Subcutaneous abdominal adipose tissue (tissue), 5 donors: Measurements from ENCODE around the gene MRPL27.

Experiments used
- H3K27ac ChIP-seq: one replicate; pipeline ENCODE4 v1.7.0; 2013; ENCODE audit warnings: low read depth, mild to moderate bottlenecking, inconsistent platforms, low read length, moderate library complexity
- H3K27me3 ChIP-seq, 5 donors: one replicate each; pipeline ENCODE4 v1.7.0; 2013; ENCODE audit warnings: low read length in 5 of 5, inconsistent platforms in 1 of 5; ENCODE audit not compliant: control insufficient read depth in 5 of 5, insufficient read depth in 4 of 5
- H3K36me3 ChIP-seq, 5 donors: one replicate each; pipeline ENCODE4 v1.7.0; 2013; ENCODE audit warnings: low read length in 5 of 5; ENCODE audit not compliant: control insufficient read depth in 5 of 5, insufficient read depth in 5 of 5
- H3K4me1 ChIP-seq, 5 donors: one replicate each; pipeline ENCODE4 v1.7.0; 2013; ENCODE audit warnings: low read length in 5 of 5, mild to moderate bottlenecking in 3 of 5, moderate library complexity in 1 of 5; ENCODE audit not compliant: control insufficient read depth in 5 of 5, insufficient read depth in 5 of 5
- H3K4me3 ChIP-seq, 5 donors: one replicate each; pipeline ENCODE4 v1.7.0; 2013; ENCODE audit warnings: low read length in 5 of 5, low read depth in 1 of 5
- H3K9ac ChIP-seq, 5 donors: one replicate each; pipeline ENCODE4 v1.7.0; 2013; ENCODE audit warnings: low read length in 5 of 5, mild to moderate bottlenecking in 4 of 5, moderate library complexity in 3 of 5
- H3K9me3 ChIP-seq, 5 donors: one replicate each; pipeline ENCODE4 v1.7.0; 2013; ENCODE audit warnings: low read length in 5 of 5; ENCODE audit not compliant: control insufficient read depth in 5 of 5
- donor health status: healthy.
- donor health status: healthy.
- donor health status: healthy.
- donor health status: healthy.
- donor health status: healthy.

MRPL27 gene

GRCh38 chr17:50373705-50374104, 721 bp upstream of the MRPL27 start:
- H3K36me3 ChIP-seq: peaks cover 7 to 19% (median 18%) of the 10 kb centered on the region in 5 donors
- no peak overlapping the region for H3K4me3 ChIP-seq
- no peak overlapping the region for H3K9ac ChIP-seq
- no peaks in the 10 kb centered on the region for H3K9me3 ChIP-seq
- H3K27me3 ChIP-seq: no peaks in the 10 kb centered on the region
- H3K4me1 ChIP-seq: peaks cover 3 to 19% (median 16%) of the 10 kb centered on the region in 5 donors
- H3K27ac ChIP-seq: no peak overlapping the region

GRCh38 chr17:50372222-50372757, 694 bp downstream of the MRPL27 start:
- no peaks in the 10 kb centered on the region for H3K9me3 ChIP-seq
- H3K4me1 ChIP-seq: peaks cover 3 to 19% (median 16%) of the 10 kb centered on the region in 5 donors
- peak overlapping the region; percentile 89 for H3K27ac ChIP-seq
- peaks cover 9 to 32% (median 30%) of the 10 kb centered on the region in 5 donors for H3K36me3 ChIP-seq
- H3K27me3 ChIP-seq: no peaks in the 10 kb centered on the region
- peak overlapping the region; percentile 78 to 96 (median 91) for H3K9ac ChIP-seq
- H3K4me3 ChIP-seq: peak overlapping the region; percentile 86 to 98 (median 94)

- Histone ChIP-seq H3K27ac (no peak overlapping the region), H3K36me3 (peaks cover 9 to 40% (median 38%) of the 10 kb centered on the region in 5 donors), H3K9ac (no peak overlapping the region), H3K4me3 (no peak overlapping the region), H3K27me3 (no peaks in the 10 kb centered on the region), H3K9me3 (no peaks in the 10 kb centered on the region), H3K4me1 (peaks cover 3 to 19% (median 16%) of the 10 kb centered on the region in 5 donors)
These were observed 1.5 kb downstream of the MRPL27 start for GRCh38 chr17:50371526-50371925.

- Histone ChIP-seq H3K27ac (no peak overlapping the region), H3K36me3 (peaks cover 9 to 55% (median 51%) of the 10 kb centered on the region in 5 donors), H3K9ac (no peak overlapping the region), H3K27me3 (no peaks in the 10 kb centered on the region), H3K9me3 (no peaks in the 10 kb centered on the region), H3K4me1 (peaks cover 3 to 19% (median 16%) of the 10 kb centered on the region in 5 donors), H3K4me3 (no peak overlapping the region)
These were observed 2.9 kb downstream of the MRPL27 start for GRCh38 chr17:50370052-50370451.

GRCh38 chr17:50367401-50367800, 5.6 kb downstream of the MRPL27 start:
- no peak overlapping the region for H3K9ac ChIP-seq
- H3K27ac ChIP-seq: no peak overlapping the region
- peaks cover 9 to 60% (median 55%) of the 10 kb centered on the region in 5 donors for H3K36me3 ChIP-seq
- no peak overlapping the region for H3K4me3 ChIP-seq
- no peaks in the 10 kb centered on the region for H3K9me3 ChIP-seq
- H3K27me3 ChIP-seq: no peaks in the 10 kb centered on the region
- peaks cover 3 to 14% (median 10%) of the 10 kb centered on the region in 5 donors for H3K4me1 ChIP-seq

- H3K9me3 ChIP-seq: no peaks in the 10 kb centered on the region
- no peak overlapping the region for H3K9ac ChIP-seq
- no peaks in the 10 kb centered on the region for H3K27me3 ChIP-seq
- no peak overlapping the region for H3K27ac ChIP-seq
- H3K4me3 ChIP-seq: no peak overlapping the region
- peaks cover 0 to 7% (median 4%) of the 10 kb centered on the region in 5 donors for H3K4me1 ChIP-seq
- H3K36me3 ChIP-seq: peaks cover 9 to 61% (median 59%) of the 10 kb centered on the region in 5 donors
These were observed 7.2 kb downstream of the MRPL27 start for GRCh38 chr17:50365649-50366393.

GRCh38 chr17:50365165-50365564, 7.8 kb downstream of the MRPL27 start:
- Histone ChIP-seq H3K4me3 (no peak overlapping the region), H3K9ac (no peak overlapping the region), H3K4me1 (peaks cover 0 to 7% (median 4%) of the 10 kb centered on the region in 5 donors), H3K27me3 (no peaks in the 10 kb centered on the region), H3K36me3 (peaks cover 9 to 62% (median 59%) of the 10 kb centered on the region in 5 donors), H3K9me3 (no peaks in the 10 kb centered on the region), H3K27ac (no peak overlapping the region)

GRCh38 chr17:50364715-50365114, 8.3 kb downstream of the MRPL27 start:
- peaks cover 9 to 62% (median 57%) of the 10 kb centered on the region in 5 donors for H3K36me3 ChIP-seq
- no peaks in the 10 kb centered on the region for H3K27me3 ChIP-seq
- no peaks in the 10 kb centered on the region for H3K9me3 ChIP-seq
- no peak overlapping the region for H3K4me3 ChIP-seq
- peaks cover 0 to 7% (median 4%) of the 10 kb centered on the region in 5 donors for H3K4me1 ChIP-seq
- no peak overlapping the region for H3K27ac ChIP-seq
- H3K9ac ChIP-seq: no peak overlapping the region

- Histone ChIP-seq H3K9me3 (no peaks in the 10 kb centered on the region), H3K4me1 (peaks cover 0 to 7% (median 4%) of the 10 kb centered on the region in 5 donors), H3K27me3 (no peaks in the 10 kb centered on the region), H3K9ac (no peak overlapping the region), H3K27ac (no peak overlapping the region), H3K36me3 (peaks cover 5 to 62% (median 59%) of the 10 kb centered on the region in 5 donors), H3K4me3 (no peak overlapping the region)
These were observed 8.9 kb downstream of the MRPL27 start for GRCh38 chr17:50364061-50364458.
